Measurements from ENCODE around the gene DIPK1B. TPM values are rescaled to one million over a fixed set of nuclear protein-coding genes. Genes with fewer than 3 reads are reported as not detected.

Gene DIPK1B
- total RNA-seq, 1 donor from 2014 or later, result 52.9 TPM

DNA sequence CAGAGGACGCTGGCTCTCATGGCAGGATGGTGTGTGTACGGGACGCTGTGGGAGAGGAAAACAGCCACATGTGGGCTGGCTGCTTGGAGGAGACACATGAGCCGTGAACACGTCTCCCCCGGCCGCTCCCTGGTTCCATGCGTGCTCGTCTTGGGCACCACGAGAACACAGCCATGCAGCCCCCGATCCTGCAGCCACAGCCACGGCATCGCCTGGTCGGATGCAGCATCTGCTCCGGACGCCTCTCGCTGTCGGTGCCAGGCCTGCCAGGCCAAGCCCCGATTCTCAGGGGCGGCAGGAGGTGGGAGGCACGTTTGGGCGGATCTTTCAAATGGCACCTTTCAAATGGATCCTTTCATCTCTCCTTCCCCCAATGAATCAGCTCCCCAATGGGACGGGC lies 27.1 kb downstream of the DIPK1B start:
- Mint-ChIP-seq H3K9me3 (ENCODE audit: low read depth) (no peaks in the 10 kb centered on the region), H3K36me3 (ENCODE audit: insufficient read depth) (no peaks in the 10 kb centered on the region), H3K4me3 (ENCODE audit: low read depth) (no peak overlapping the region), H3K27me3 (peaks cover 18% of the 10 kb centered on the region), H3K4me1 (ENCODE audit: low read depth) (no peaks in the 10 kb centered on the region), H3K27ac (no peak overlapping the region)
- DNase-seq (ENCODE audit: low spot score, unreplicated experiment), result no peak
- TF ChIP-seq, protein P1, sequence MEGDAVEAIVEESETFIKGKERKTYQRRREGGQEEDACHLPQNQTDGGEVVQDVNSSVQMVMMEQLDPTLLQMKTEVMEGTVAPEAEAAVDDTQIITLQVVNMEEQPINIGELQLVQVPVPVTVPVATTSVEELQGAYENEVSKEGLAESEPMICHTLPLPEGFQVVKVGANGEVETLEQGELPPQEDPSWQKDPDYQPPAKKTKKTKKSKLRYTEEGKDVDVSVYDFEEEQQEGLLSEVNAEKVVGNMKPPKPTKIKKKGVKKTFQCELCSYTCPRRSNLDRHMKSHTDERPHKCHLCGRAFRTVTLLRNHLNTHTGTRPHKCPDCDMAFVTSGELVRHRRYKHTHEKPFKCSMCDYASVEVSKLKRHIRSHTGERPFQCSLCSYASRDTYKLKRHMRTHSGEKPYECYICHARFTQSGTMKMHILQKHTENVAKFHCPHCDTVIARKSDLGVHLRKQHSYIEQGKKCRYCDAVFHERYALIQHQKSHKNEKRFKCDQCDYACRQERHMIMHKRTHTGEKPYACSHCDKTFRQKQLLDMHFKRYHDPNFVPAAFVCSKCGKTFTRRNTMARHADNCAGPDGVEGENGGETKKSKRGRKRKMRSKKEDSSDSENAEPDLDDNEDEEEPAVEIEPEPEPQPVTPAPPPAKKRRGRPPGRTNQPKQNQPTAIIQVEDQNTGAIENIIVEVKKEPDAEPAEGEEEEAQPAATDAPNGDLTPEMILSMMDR (IDR thresholded peaks at IDR 0.05; ENCODE audit: unreplicated experiment), result no peak

DNA sequence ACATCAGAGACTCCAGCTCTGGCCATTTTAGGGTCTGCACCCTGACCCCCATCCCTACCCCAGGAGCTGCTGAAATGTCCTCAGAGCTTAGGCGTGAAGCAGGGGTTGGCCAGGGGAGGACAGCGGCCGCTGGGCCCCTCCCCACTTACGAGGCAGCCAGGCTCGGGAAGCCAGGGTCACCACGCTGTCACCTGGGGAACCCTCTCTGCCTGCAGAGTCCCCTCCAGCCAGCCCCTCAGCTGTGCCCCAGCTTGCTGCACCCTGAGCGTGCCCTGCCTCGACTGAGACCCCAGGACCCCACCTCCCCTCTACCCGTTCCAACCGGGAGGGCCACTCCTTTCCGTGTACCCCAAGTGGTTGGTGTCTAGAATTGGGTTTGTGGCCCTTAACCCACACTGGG lies 27.7 kb downstream of the DIPK1B start:
- Mint-ChIP-seq H3K36me3 (ENCODE audit: insufficient read depth) (no peaks in the 10 kb centered on the region), H3K4me3 (ENCODE audit: low read depth) (no peak overlapping the region), H3K27me3 (peaks cover 18% of the 10 kb centered on the region), H3K27ac (no peak overlapping the region), H3K9me3 (ENCODE audit: low read depth) (no peaks in the 10 kb centered on the region), H3K4me1 (ENCODE audit: low read depth) (no peaks in the 10 kb centered on the region)
- TF ChIP-seq, protein P1 (IDR thresholded peaks at IDR 0.05; ENCODE audit: unreplicated experiment), result no peak
- no peak for DNase-seq (ENCODE audit: low spot score, unreplicated experiment)

DNA sequence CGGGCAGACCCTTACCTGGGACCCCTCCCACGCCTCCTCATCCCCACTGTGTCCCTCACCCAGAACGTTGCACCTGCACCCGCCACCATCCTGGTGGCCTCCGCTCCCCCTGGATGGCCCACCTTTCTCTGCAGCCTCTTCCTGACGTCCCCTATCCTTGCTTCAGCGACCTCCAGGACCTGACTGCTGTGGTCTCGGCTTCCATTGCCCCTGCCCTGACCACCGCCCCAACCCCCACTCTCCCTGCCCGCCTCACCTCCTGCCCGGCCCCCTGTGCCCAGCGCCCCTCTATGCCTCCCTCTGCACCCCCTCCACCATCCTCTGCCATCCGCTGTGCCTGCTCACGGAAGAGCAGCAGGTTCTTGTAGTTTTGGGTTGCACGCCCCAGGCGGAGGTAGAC lies 28.1 kb downstream of the DIPK1B start:
- H3K27me3 Mint-ChIP-seq, result peaks cover 18% of the 10 kb centered on the region
- TF ChIP-seq, protein P1 (IDR thresholded peaks at IDR 0.05; ENCODE audit: unreplicated experiment), result no peak
- H3K4me1 Mint-ChIP-seq (ENCODE audit: low read depth), result no peaks in the 10 kb centered on the region
- H3K36me3 Mint-ChIP-seq (ENCODE audit: insufficient read depth), result no peaks in the 10 kb centered on the region
- H3K27ac Mint-ChIP-seq, result no peak overlapping the region
- no peak overlapping the region for H3K4me3 Mint-ChIP-seq (ENCODE audit: low read depth)
- no peaks in the 10 kb centered on the region for H3K9me3 Mint-ChIP-seq (ENCODE audit: low read depth)
- no peak for DNase-seq (ENCODE audit: low spot score, unreplicated experiment)

DNA sequence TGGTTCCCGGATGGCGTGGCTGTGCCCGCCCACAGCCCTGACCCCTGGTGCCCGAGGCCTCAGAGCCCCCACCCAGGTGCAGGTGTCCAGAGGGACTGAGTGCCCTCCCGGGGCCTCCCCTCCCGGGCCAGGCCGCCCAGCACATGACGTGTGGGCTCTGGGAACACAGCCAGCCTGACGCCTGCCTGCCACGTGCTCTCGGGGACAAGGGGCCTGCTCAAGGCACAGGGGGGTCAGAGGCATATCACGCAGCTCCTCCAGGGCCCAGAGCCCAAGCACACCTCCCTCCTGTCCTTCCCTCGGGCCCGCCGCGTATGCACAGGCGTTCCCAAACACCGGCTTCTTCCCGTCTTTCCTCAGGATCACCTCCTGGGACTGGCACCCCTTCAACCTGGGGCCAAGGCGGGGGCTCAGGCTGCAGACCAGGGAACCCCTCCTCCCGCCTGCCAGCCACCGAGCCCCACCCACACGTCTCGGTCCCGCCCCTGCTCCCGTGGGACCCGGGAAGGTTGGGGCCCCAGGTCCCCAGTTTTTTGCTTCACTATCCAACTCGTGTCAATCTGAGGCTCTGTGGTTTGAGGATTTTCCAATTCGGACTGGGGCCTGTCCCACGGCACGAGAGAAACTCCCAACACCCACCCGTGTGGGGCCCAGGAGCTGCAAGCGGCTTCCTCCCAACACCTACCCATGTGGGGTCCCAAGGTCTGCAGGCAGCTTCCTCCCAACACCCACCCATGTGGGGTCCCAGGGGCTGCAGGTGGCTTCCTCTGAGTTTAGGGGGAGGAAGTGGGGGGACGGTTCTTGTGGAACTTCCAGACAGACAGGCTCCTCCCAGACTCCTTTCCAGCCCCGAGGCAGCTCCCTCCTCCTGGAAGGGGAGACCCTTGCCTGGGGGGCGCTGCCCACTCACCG lies 28.9 kb downstream of the DIPK1B start:
- H3K9me3 Mint-ChIP-seq (ENCODE audit: low read depth), result no peaks in the 10 kb centered on the region
- peaks cover 18% of the 10 kb centered on the region for H3K27me3 Mint-ChIP-seq
- H3K4me1 Mint-ChIP-seq (ENCODE audit: low read depth), result no peaks in the 10 kb centered on the region
- H3K36me3 Mint-ChIP-seq (ENCODE audit: insufficient read depth), result no peaks in the 10 kb centered on the region
- H3K27ac Mint-ChIP-seq, result no peak overlapping the region
- no peak overlapping the region for H3K4me3 Mint-ChIP-seq (ENCODE audit: low read depth)
- no peak for DNase-seq (ENCODE audit: low spot score, unreplicated experiment)
- TF ChIP-seq, protein P1 (IDR thresholded peaks at IDR 0.05; ENCODE audit: unreplicated experiment), result no peak

DNA sequence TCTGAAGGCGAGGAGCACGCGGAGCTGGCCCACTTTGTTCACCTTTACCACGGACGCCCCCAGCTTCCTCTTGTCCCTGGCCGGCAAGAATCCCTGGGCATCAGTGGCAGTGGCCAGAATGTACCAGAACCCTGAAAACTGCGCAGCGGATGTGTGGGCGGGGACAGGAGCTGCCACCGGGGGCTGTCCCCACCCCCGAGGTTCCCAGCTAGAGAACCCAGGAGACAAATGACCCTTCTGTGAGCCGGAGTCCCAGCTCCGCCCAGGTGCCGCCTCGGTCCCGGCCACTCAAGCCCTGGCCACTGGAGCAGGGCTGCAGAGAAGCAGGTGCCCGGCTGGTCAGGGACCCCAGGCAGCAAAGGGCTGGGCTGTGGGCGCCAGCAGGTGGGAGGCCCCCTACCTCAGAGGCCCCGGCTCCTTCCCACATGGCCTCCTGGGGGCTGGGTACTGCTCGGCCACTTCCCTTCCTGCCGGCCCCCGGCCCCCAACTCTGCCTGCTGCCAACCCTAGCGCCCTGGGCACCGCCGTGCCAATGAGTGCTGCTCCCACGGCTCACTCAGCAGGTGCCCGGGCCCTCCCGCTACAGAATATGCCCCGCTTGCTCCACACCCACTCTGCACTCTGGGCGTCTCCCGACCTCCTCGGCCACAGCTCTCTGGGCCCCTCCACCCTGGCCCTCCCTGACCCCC lies 29.7 kb downstream of the DIPK1B start:
- no peak overlapping the region for H3K4me3 Mint-ChIP-seq (ENCODE audit: low read depth)
- no peaks in the 10 kb centered on the region for H3K4me1 Mint-ChIP-seq (ENCODE audit: low read depth)
- peaks cover 18% of the 10 kb centered on the region for H3K27me3 Mint-ChIP-seq
- H3K36me3 Mint-ChIP-seq (ENCODE audit: insufficient read depth), result no peaks in the 10 kb centered on the region
- no peak for DNase-seq (ENCODE audit: low spot score, unreplicated experiment)
- no peaks in the 10 kb centered on the region for H3K9me3 Mint-ChIP-seq (ENCODE audit: low read depth)
- H3K27ac Mint-ChIP-seq, result no peak overlapping the region
- TF ChIP-seq, protein P1 (IDR thresholded peaks at IDR 0.05; ENCODE audit: unreplicated experiment), result no peak

All from progenitor cell of endocrine pancreas (in vitro differentiated cells).